Heart right ventricle (tissue), 16 donors: ENCODE results near the gene DCTD. TPM values are rescaled to one million over a fixed set of nuclear protein-coding genes. Genes with fewer than 3 reads are reported as not detected.

Experiments
- ATAC-seq, 8 donors: fragments of 200-7000 bp; cut with Tn5 transposase; one replicate each; pipeline ENCODE4 v1.9.1; 2020; ENCODE audit warnings: mild to moderate bottlenecking in 8 of 8, moderate library complexity in 8 of 8, moderate number of reproducible peaks in 1 of 8
- DNase-seq, 2 donors: peaks; one replicate each; pipeline ENCODE4 v3.0.0-alpha.2; 2020
- H3K27ac ChIP-seq, 10 donors: fragments of 200-600 bp; sonication (generic) in 2 of 10; one replicate each; pipeline versions ENCODE4 v1.5.0 to v1.8.0; 2020 to 2022; ENCODE audit warnings: mild to moderate bottlenecking in 3 of 10
- H3K27me3 ChIP-seq, 7 donors: fragments of 200-600 bp; one replicate each; pipeline ENCODE4 v1.8.0; 2021 to 2022; ENCODE audit warnings: mild to moderate bottlenecking in 2 of 7
- H3K36me3 ChIP-seq, 9 donors: fragments of 200-600 bp; sonication (generic) in 1 of 9; one replicate each; pipeline versions ENCODE4 v1.5.0 to v1.8.0; 2020 to 2022; ENCODE audit warnings: mild to moderate bottlenecking in 2 of 9
- H3K4me1 ChIP-seq, 9 donors: fragments of 200-600 bp; sonication (generic) in 1 of 9; one replicate each; pipeline versions ENCODE4 v1.5.0 to v1.8.0; 2020 to 2022; ENCODE audit warnings: mild to moderate bottlenecking in 4 of 9
- H3K4me3 ChIP-seq, 10 donors: fragments of 200-600 bp; sonication (generic) in 2 of 10; one replicate each; pipeline versions ENCODE4 v1.5.0 to v1.8.0; 2020 to 2022; ENCODE audit warnings: mild to moderate bottlenecking in 7 of 10, moderate library complexity in 2 of 10
- H3K9me3 ChIP-seq, 11 donors: fragments of 200-600 bp in 10 of 11; sonication (generic) in 2 of 11; one replicate each; pipeline versions ENCODE4 v1.5.0 to v1.8.0; 2013 to 2022; ENCODE audit warnings: mild to moderate bottlenecking in 2 of 11, control low read depth in 1 of 11, moderate library complexity in 1 of 11
- CTCF ChIP-seq, 9 donors: fragments of 200-600 bp; sonication (generic) in 2 of 9; IDR thresholded peaks; one replicate each; pipeline versions ENCODE4 v1.5.0 to v1.8.0; 2021 to 2022; ENCODE audit warnings: antibody characterized with exemption in 9 of 9, mild to moderate bottlenecking in 5 of 9, moderate library complexity in 1 of 9
- WGBS, 2 donors: extraction: QIAGEN DNeasy Blood & Tissue Kit; methylation state at CpG; one replicate each; pipeline ENCODE4 v1.1.7; 2013; ENCODE audit warnings: inconsistent platforms in 1 of 2; 5-methylcytosine and 5-hydroxymethylcytosine counted together
- intact Hi-C, 10 donors: fragments of 100-400 bp; cut with DNase I; formaldehyde crosslinking; loops; one replicate each; pipeline versions ENCODE4 v1.11.1 to v1.14.2; 2022
- polyA plus RNA-seq, 2 donors: library from polyadenylated mRNA; stranded (reverse); fragments of 200-250 nt; gene quantifications; one replicate each; pipeline ENCODE4 v1.2.3, GENCODE V29; 2013
- total RNA-seq, 10 donors: library from RNA; stranded (reverse); fragmentation: NEBNext Ultra II Directional in 3 of 10; extraction: Animal tissue kit (Norgen Biotek cat#: 25700) in 3 of 10; gene quantifications; one replicate each; pipeline versions ENCODE4 v1.2.1 to v1.2.4, GENCODE V29; 2021 to 2023
- donor health status: Arrhythmogenic right ventricular cardiomyopathy.
- donor health status: ischemic (EF 13 %, LVEDD 7.1; RV severe dilation, severe dysfunction).
- donor health status: healthy with polysubstance abuse.
- donor health status: DM: no; HTN: yes; CAD: no.
- donor health status: DM: no; HTN: no; CAD: no.
- donor health status: ischemic (EF 25% LVEDD 6.9; RV normal size, moderate dysfunction).
- donor health status: ischemic (EF 25% LVEDD 5.7; RV mildly dilated, moderate dysfunction).
- donor health status: healthy.
- donor health status: DM: yes; HTN: yes; CAD: no.
- donor health status: Ischemic cardiomyopathy.
- donor health status: ischemic (EF 35%, LVEDD 5.7; RV mildly dilated, moderate dysfunction).
- donor health status: nonischemic (EF 11% LVEDD 7.7; RV severe dilation, severe dysfunction).
- donor health status: DM: yes; HTN: yes; CAD: no.
- donor health status: PGD.
- donor health status: ischemic (EF 29% LVEDD 5.4; RV normal size, mild dysfunction).
- donor health status: nonischemic (EF 23%, LVEDD 6.1; RV moderate dilation, normal function).

Gene DCTD
- total and polyA plus RNA-seq, 12 donors, result 16.8 to 53.1 (median 38.5) TPM

GRCh38 chr4:182843808-182844325, 73.3 kb downstream of the DCTD start:
- WGBS, 2 donors, result 81 to 89% methylated on average over 9 of the region's 9 CpGs
- TF ChIP-seq CTCF (IDR thresholded peaks at IDR 0.05), result no peak

GRCh38 chr4:182842759-182843390, 74.3 kb downstream of the DCTD start:
- no peak for ATAC-seq
- no peaks in the 10 kb centered on the region for H3K4me1 ChIP-seq
- TF ChIP-seq CTCF (IDR thresholded peaks at IDR 0.05), result no peak
- intact Hi-C loops, result loop anchor here in 1 of 10 donors (5.0 kb wide), 1 partner anchor 216 kb away; no protein-coding TSS in a partner anchor
- no peaks in the 10 kb centered on the region for H3K9me3 ChIP-seq
- DNase-seq, result no peak
- H3K27me3 ChIP-seq, result peaks cover 0 to 3% (median 0%) of the 10 kb centered on the region in 7 donors
- H3K4me3 ChIP-seq, result no peak overlapping the region
- no peaks in the 10 kb centered on the region for H3K36me3 ChIP-seq
- WGBS, 2 donors, result 73 to 75% methylated on average over 17 of the region's 17 CpGs
- no peak overlapping the region for H3K27ac ChIP-seq

More at GRCh38 chr4:182843808-182844325, 73.3 kb downstream of the DCTD start:
- Histone ChIP-seq H3K36me3 (no peaks in the 10 kb centered on the region), H3K27me3 (no peaks in the 10 kb centered on the region), H3K4me1 (no peaks in the 10 kb centered on the region), H3K4me3 (no peak overlapping the region), H3K9me3 (no peaks in the 10 kb centered on the region), H3K27ac (no peak overlapping the region)
- intact Hi-C loops, result loop anchor here in 1 of 10 donors (5.0 kb wide), 1 partner anchor 217 kb away; no protein-coding TSS in a partner anchor
- ATAC-seq (no peak), DNase-seq (no peak)

GRCh38 chr4:182842104-182842600, 75.0 kb downstream of the DCTD start:
- Histone ChIP-seq H3K4me3 (no peak overlapping the region), H3K27ac (no peak overlapping the region), H3K27me3 (peaks cover 0 to 5% (median 0%) of the 10 kb centered on the region in 7 donors), H3K4me1 (no peaks in the 10 kb centered on the region), H3K9me3 (no peaks in the 10 kb centered on the region), H3K36me3 (no peaks in the 10 kb centered on the region)
- no peak for TF ChIP-seq CTCF (IDR thresholded peaks at IDR 0.05)
- no peak for ATAC-seq
- WGBS, 2 donors, result 86 to 87% methylated on average over 11 of the region's 11 CpGs
- intact Hi-C loops, result loop anchor here in 1 of 10 donors (5.0 kb wide), 1 partner anchor 215 kb away; no protein-coding TSS in a partner anchor
- DNase-seq, result no peak

- TF ChIP-seq CTCF (IDR thresholded peaks at IDR 0.05), result no peak
- no peaks in the 10 kb centered on the region for H3K4me1 ChIP-seq
- WGBS, 2 donors, result 88 to 90% methylated on average over 10 of the region's 10 CpGs
- no peaks in the 10 kb centered on the region for H3K9me3 ChIP-seq
- H3K27me3 ChIP-seq, result peaks cover 0 to 16% (median 4%) of the 10 kb centered on the region in 7 donors
- no peak overlapping the region for H3K27ac ChIP-seq
- no peaks in the 10 kb centered on the region for H3K36me3 ChIP-seq
- DNase-seq, result no peak
- intact Hi-C loops, result loop anchor here in 1 of 10 donors (5.0 kb wide), 1 partner anchor 213 kb away; no protein-coding TSS in a partner anchor
- ATAC-seq, result no peak
- H3K4me3 ChIP-seq, result no peak overlapping the region
Observed at GRCh38 chr4:182840108-182840507, 77.1 kb downstream of the DCTD start.

Other genes starting within 250 kb of the DCTD start
- 10 to 100 TPM; 25.7 to 37.4 (median 32.6) TPM for gene WWC2, start 181.9 kb upstream of the DCTD start, total RNA-seq
- gene WWC2, start 181.9 kb upstream of the DCTD start, polyA plus RNA-seq, result 1 to 10 TPM; 6.0 to 7.2 TPM